HepG2 (cell line): Measurements from ENCODE around the gene UBE2J1. TPM values are rescaled to one million over a fixed set of nuclear protein-coding genes. Genes with fewer than 3 reads are reported as not detected.
A peak's percentile ranks its signal among the peaks of the same experiment; 100 is the strongest.

Experiments used
- ATAC-seq: fragments of 200-7000 bp; cut with Tn5 transposase; 3 replicates; pipeline ENCODE4 v1.9.1; 2020; ENCODE audit warnings: mild to moderate bottlenecking, moderate library complexity
- BruUV-seq: library from RNA; stranded (reverse); fragments of 400-500 nt; replicated peaks from 2 replicates; lab custom pipeline; 2021; lab: Mats Ljungman, UMichigan
- CTCF ChIA-PET: fragments of 300-600 bp; formaldehyde crosslinking; extraction: SDS; loops from one replicate; lab custom pipeline; 2021; ENCODE audit warnings: low total read pairs, inconsistent platforms, low intra/inter-chr PET ratio; lab: Yijun Ruan, JAX
- POLR2A ChIA-PET: fragments of 350-600 bp; sonication (Branson Sonifier 250); formaldehyde crosslinking; loops from one replicate; lab custom pipeline; 2020; ENCODE audit warnings: antibody characterized with exemption, inconsistent platforms; lab: Yijun Ruan, JAX
- DNase-seq: peaks from one replicate; pipeline ENCODE4 v3.0.0-alpha.2; 2015; ENCODE audit warnings: low spot score
- FAIRE-seq: peaks from 3 replicates; lab custom pipeline; 2011; peaks lifted over from hg19 to GRCh38; lab: Jason Lieb, UNC
- H2AFZ ChIP-seq: one replicate; pipeline ENCODE4 v1.6.1; 2011; ENCODE audit warnings: low read length, inconsistent platforms
- H3K27ac ChIP-seq: fragments of 300-600 bp; 3 replicates; pipeline ENCODE4 v1.8.0; 2011; ENCODE audit warnings: mixed run types, mild to moderate bottlenecking, mixed read lengths, low read length, inconsistent platforms; ENCODE audit not compliant: insufficient read depth; ENCODE audit errors: extremely low read length
- H3K27me3 ChIP-seq, 2 experiments: fragments of 200-600 bp in 1 of 2; 2 replicates in 1 of 2; 3 replicates in 1 of 2; pipeline versions ENCODE4 v1.6.0 to v1.8.0; 2011; ENCODE audit warnings: low read length in 2 of 2, mild to moderate bottlenecking in 2 of 2, moderate library complexity in 2 of 2, inconsistent platforms in 1 of 2; ENCODE audit not compliant: insufficient read depth in 2 of 2, control insufficient read depth in 1 of 2
- H3K36me3 ChIP-seq, 2 experiments: fragments of 200-600 bp in 1 of 2; replicated peaks in 1 of 2; 2 replicates in 1 of 2; 3 replicates in 1 of 2; pipeline versions ENCODE4 v1.5.1 to v1.8.0; 2011; ENCODE audit warnings: low read length in 2 of 2, inconsistent platforms in 1 of 2; ENCODE audit not compliant: insufficient read depth in 2 of 2, control insufficient read depth in 1 of 2
- H3K4me1 ChIP-seq: 2 replicates; pipeline ENCODE4 v1.5.1; 2012; ENCODE audit warnings: low read length, inconsistent platforms; ENCODE audit not compliant: insufficient read depth
- H3K4me2 ChIP-seq: 2 replicates; pipeline ENCODE4 v1.6.0; 2011; ENCODE audit warnings: low read depth, low read length, inconsistent platforms
- H3K4me3 ChIP-seq, 3 experiments: fragments of 200-600 bp in 1 of 3; sonication (generic), shearing (Covaris generic) in 1 of 3; replicated peaks in 1 of 3; 2 replicates each; pipeline ENCODE4 v1.5.1; 2011 to 2016; ENCODE audit warnings: low read length in 3 of 3, inconsistent platforms in 2 of 3, low read depth in 2 of 3, mild to moderate bottlenecking in 2 of 3, control low read depth in 1 of 3, mixed read lengths in 1 of 3; ENCODE audit not compliant: insufficient read depth in 1 of 3
- H3K79me2 ChIP-seq: one replicate; pipeline ENCODE4 v1.6.1; 2011; ENCODE audit warnings: low read length, inconsistent platforms; ENCODE audit not compliant: insufficient read depth
- H3K9ac ChIP-seq: 2 replicates; pipeline ENCODE4 v1.6.0; 2011; ENCODE audit warnings: mild to moderate bottlenecking, low read depth, low read length, inconsistent platforms; ENCODE audit not compliant: insufficient read depth
- H3K9me3 ChIP-seq: 2 replicates; pipeline ENCODE4 v1.5.1; 2012; ENCODE audit warnings: mild to moderate bottlenecking, low read length
- H4K20me1 ChIP-seq: 2 replicates; pipeline ENCODE4 v1.6.0; 2011; ENCODE audit warnings: inconsistent platforms, mild to moderate bottlenecking, low read length, moderate library complexity; ENCODE audit not compliant: insufficient read depth
- ATF5 ChIP-seq: sonication (generic); formaldehyde crosslinking; IDR thresholded peaks from 2 replicates; pipeline ENCODE4 v1.4.0; 2020; ENCODE audit warnings: mild to moderate bottlenecking, low read depth, missing genetic modification reagents
- FLYWCH1 ChIP-seq: sonication (generic); formaldehyde crosslinking; IDR thresholded peaks from 2 replicates; pipeline ENCODE4 v1.8.1; 2023; ENCODE audit warnings: mild to moderate bottlenecking, missing genetic modification reagents
- SCMH1 ChIP-seq: sonication (generic); formaldehyde crosslinking; IDR thresholded peaks from 2 replicates; pipeline ENCODE4 v1.9.0; 2021; ENCODE audit warnings: missing genetic modification reagents, mild to moderate bottlenecking, borderline replicate concordance
- SMC3 ChIP-seq: IDR thresholded peaks from 2 replicates; pipeline ENCODE4 v1.6.1; 2011; ENCODE audit warnings: low read length, improper control_type of control experiment
- SRSF1 ChIP-seq: fragments of 200-400 bp; formaldehyde crosslinking; optimal IDR thresholded peaks from 2 replicates; pipeline ENCODE3; 2017; ENCODE audit warnings: mild to moderate bottlenecking, low read depth, low read length, moderate library complexity
- STAG1 ChIP-seq: sonication (generic); formaldehyde crosslinking; IDR thresholded peaks from 2 replicates; pipeline ENCODE4 v1.4.0; 2020; ENCODE audit warnings: missing genetic modification reagents
- XBP1 ChIP-seq: sonication (generic); formaldehyde crosslinking; IDR thresholded peaks from 2 replicates; pipeline ENCODE4 v1.5.0; 2020; ENCODE audit warnings: missing genetic modification reagents
- ZNF891 ChIP-seq: sonication (generic); formaldehyde crosslinking; IDR thresholded peaks from 2 replicates; pipeline ENCODE4 v1.5.0; 2020; ENCODE audit warnings: mild to moderate bottlenecking, missing genetic modification reagents
- WGBS: methylation state at CpG from one replicate; pipeline ENCODE4 v1.1.6; 2017; ENCODE audit warnings: low lambda C conversion rate; 5-methylcytosine and 5-hydroxymethylcytosine counted together
- in situ Hi-C: cut with HindIII; loops from 2 replicates; pipeline ENCODE4 v1.10.0; 2017; ENCODE audit warnings: low pct_unique_long_range_greater_than_20kb; ENCODE audit not compliant: extremely low pct_ligation_motif_present
- intact Hi-C: fragments of 100-400 bp; cut with micrococcal nuclease; formaldehyde crosslinking; loops from one replicate; pipeline ENCODE4 v1.10.0; 2022; ENCODE audit not compliant: unreplicated experiment
- polyA plus RNA-seq, 8 experiments: library from polyadenylated mRNA; depleted of rRNA in 3 of 8; stranded (reverse) in 7 of 8; unstranded in 1 of 8; fragments of >200 nt; fragmentation: Illumina TruSeq in 4 of 8; extraction: Trizol in 4 of 8; gene quantifications; 2 replicates each; pipeline versions ENCODE4 v1.2.1 to v1.2.3, GENCODE V29; 2011 to 2016; ENCODE audit warnings: low read depth in 4 of 8, missing spikeins in 1 of 8, mixed read lengths in 1 of 8; ENCODE audit not compliant: insufficient read depth in 1 of 8
- total RNA-seq, 5 experiments: library from RNA; depleted of rRNA; stranded (reverse); fragments of >200 nt; fragmentation: Illumina TruSeq; extraction: Trizol; gene quantifications; 2 replicates each; pipeline ENCODE4 v1.2.3, GENCODE V29; 2016; ENCODE audit warnings: low read depth in 1 of 5
- TF ChIP-seq, protein P1 (sequence below): sonication (generic); formaldehyde crosslinking; IDR thresholded peaks from 2 replicates; pipeline ENCODE4 v1.5.0; 2020; ENCODE audit warnings: mild to moderate bottlenecking, missing genetic modification reagents, moderate library complexity
- TF ChIP-seq, protein P2 (sequence below): sonication (generic); formaldehyde crosslinking; IDR thresholded peaks from 2 replicates; pipeline ENCODE4 v1.5.0; 2020; ENCODE audit warnings: missing genetic modification reagents, mild to moderate bottlenecking, borderline replicate concordance
- TF ChIP-seq, protein P3 (sequence below): sonication (generic); formaldehyde crosslinking; IDR thresholded peaks from 2 replicates; pipeline ENCODE4 v1.4.0; 2020; ENCODE audit warnings: missing genetic modification reagents

UBE2J1 gene
- total and polyA plus RNA-seq, 2 of the 13 experiments (the other 11 are each of a cell fraction or from before 2014, with no cell fraction given), result 19.3 to 24.6 TPM

DNA sequence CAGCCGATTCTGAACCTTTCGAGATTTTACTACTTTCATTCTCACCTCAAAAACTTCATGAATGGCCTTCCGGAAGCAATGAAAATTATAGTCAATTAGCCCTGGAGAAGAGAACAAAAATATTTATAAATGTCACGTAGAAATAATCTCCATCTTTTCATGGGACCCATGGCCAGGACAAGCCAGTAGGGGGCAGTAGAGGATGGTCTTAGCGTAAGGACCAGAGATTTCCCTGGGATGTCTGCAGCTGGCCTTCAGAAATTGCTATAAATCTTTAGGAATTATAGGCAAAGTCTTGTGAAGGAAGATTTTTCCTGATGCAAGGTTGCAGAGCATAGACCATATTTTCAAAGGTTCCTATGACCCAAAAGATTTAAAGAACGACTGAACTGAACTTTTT, 15.6 kb upstream of the UBE2J1 start:
- Histone ChIP-seq H3K27me3 (no peaks in the 10 kb centered on the region), H3K36me3 (no peaks in the 10 kb centered on the region), H3K4me1 (0 out of 2 replicates have a peak, but pooled peaks cover 7% of the 10 kb centered on the region), H2AFZ (no peak overlapping the region), H3K9ac (no peak overlapping the region), H4K20me1 (no peaks in the 10 kb centered on the region), H3K27ac (no peak overlapping the region), H3K4me2 (no peak overlapping the region), H3K79me2 (no peaks in the 10 kb centered on the region), H3K9me3 (no peaks in the 10 kb centered on the region), H3K4me3 (no peak overlapping the region)
- POLR2A ChIA-PET, result no interaction called here
- 0 out of 3 replicates have a peak, but pooled peaks have one; percentile 31 for ATAC-seq
- DNase-seq, result peak; percentile 20
- no TSS peak for BruUV-seq
- in situ Hi-C loops (no loop called here), intact Hi-C loops (no loop called here)
- WGBS, result 5% methylated on average over 6 of the region's 6 CpGs
- FAIRE-seq, result peak; percentile 37
- CTCF ChIA-PET, result interaction anchor here (0.6 to 2.3 kb wide), 2 partner anchors 57 to 242 kb away, joined by 3 to 10 read pairs; no protein-coding TSS in a partner anchor
- TF ChIP-seq XBP1 (CRISPR knock-in tag) (no peak), SMC3 (peak; percentile 37), STAG1 (CRISPR knock-in tag) (peak; percentile 54), SRSF1 (no peak)
- TF ChIP-seq, protein P1, sequence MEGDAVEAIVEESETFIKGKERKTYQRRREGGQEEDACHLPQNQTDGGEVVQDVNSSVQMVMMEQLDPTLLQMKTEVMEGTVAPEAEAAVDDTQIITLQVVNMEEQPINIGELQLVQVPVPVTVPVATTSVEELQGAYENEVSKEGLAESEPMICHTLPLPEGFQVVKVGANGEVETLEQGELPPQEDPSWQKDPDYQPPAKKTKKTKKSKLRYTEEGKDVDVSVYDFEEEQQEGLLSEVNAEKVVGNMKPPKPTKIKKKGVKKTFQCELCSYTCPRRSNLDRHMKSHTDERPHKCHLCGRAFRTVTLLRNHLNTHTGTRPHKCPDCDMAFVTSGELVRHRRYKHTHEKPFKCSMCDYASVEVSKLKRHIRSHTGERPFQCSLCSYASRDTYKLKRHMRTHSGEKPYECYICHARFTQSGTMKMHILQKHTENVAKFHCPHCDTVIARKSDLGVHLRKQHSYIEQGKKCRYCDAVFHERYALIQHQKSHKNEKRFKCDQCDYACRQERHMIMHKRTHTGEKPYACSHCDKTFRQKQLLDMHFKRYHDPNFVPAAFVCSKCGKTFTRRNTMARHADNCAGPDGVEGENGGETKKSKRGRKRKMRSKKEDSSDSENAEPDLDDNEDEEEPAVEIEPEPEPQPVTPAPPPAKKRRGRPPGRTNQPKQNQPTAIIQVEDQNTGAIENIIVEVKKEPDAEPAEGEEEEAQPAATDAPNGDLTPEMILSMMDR, result peak; percentile 72

DNA sequence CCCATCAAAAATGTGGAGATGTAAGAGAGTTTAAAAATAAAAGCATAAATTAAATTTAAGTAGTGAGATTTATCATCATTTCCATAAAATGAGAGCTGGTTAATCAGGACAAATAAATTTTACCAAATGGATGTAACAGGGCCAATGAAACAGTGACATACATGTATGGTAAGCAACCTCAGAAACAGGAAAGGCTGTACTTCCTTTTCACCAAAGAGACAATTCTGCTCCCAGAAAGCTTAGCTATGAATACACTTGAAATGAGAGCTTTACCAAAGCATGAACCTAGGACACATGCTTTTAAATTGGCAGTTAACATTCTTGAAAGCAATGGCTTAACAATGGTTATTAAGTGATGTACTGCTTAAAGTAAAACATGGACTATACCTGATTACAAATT, 12.1 kb upstream of the UBE2J1 start:
- no peaks in the 10 kb centered on the region for H3K79me2 ChIP-seq
- ChIA-PET CTCF (no interaction called here), POLR2A (no interaction called here)
- intact Hi-C loops (no loop called here), in situ Hi-C loops (no loop called here)
- FAIRE-seq (no peak), ATAC-seq (no peak), DNase-seq (no peak)
- H3K9me3 ChIP-seq, result no peaks in the 10 kb centered on the region
- no peak overlapping the region for H3K4me3 ChIP-seq
- no peaks in the 10 kb centered on the region for H3K27me3 ChIP-seq
- no peak overlapping the region for H3K27ac ChIP-seq
- no peaks in the 10 kb centered on the region for H3K36me3 ChIP-seq
- no peak overlapping the region for H2AFZ ChIP-seq
- no peaks in the 10 kb centered on the region for H4K20me1 ChIP-seq
- BruUV-seq, result no TSS peak
- no peak overlapping the region for H3K4me2 ChIP-seq
- no peaks in the 10 kb centered on the region for H3K4me1 ChIP-seq
- no peak overlapping the region for H3K9ac ChIP-seq
- TF ChIP-seq ATF5 (CRISPR knock-in tag) (no peak), ZNF891 (CRISPR knock-in tag) (no peak), FLYWCH1 (CRISPR knock-in tag) (no peak), SCMH1 (CRISPR knock-in tag) (no peak)
- TF ChIP-seq, protein P2, sequence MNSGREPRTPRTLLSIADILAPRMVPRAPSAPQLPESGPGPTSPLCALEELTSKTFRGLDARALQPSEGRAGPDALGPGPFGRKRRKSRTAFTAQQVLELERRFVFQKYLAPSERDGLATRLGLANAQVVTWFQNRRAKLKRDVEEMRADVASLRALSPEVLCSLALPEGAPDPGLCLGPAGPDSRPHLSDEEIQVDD (CRISPR knock-in tag), result no peak
- TF ChIP-seq, protein P3, sequence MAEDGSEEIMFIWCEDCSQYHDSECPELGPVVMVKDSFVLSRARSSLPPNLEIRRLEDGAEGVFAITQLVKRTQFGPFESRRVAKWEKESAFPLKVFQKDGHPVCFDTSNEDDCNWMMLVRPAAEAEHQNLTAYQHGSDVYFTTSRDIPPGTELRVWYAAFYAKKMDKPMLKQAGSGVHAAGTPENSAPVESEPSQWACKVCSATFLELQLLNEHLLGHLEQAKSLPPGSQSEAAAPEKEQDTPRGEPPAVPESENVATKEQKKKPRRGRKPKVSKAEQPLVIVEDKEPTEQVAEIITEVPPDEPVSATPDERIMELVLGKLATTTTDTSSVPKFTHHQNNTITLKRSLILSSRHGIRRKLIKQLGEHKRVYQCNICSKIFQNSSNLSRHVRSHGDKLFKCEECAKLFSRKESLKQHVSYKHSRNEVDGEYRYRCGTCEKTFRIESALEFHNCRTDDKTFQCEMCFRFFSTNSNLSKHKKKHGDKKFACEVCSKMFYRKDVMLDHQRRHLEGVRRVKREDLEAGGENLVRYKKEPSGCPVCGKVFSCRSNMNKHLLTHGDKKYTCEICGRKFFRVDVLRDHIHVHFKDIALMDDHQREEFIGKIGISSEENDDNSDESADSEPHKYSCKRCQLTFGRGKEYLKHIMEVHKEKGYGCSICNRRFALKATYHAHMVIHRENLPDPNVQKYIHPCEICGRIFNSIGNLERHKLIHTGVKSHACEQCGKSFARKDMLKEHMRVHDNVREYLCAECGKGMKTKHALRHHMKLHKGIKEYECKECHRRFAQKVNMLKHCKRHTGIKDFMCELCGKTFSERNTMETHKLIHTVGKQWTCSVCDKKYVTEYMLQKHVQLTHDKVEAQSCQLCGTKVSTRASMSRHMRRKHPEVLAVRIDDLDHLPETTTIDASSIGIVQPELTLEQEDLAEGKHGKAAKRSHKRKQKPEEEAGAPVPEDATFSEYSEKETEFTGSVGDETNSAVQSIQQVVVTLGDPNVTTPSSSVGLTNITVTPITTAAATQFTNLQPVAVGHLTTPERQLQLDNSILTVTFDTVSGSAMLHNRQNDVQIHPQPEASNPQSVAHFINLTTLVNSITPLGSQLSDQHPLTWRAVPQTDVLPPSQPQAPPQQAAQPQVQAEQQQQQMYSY (CRISPR knock-in tag), result no peak
